BJ (cell line): ENCODE measurements around the gene SPAG16. TPM values are rescaled to one million over a fixed set of nuclear protein-coding genes. Genes with fewer than 3 reads are reported as not detected.

Experiments used
- CTCF ChIA-PET: fragments of 350-600 bp; formaldehyde crosslinking; extraction: SDS; loops from one replicate; lab custom pipeline; 2021; ENCODE audit warnings: antibody characterized with exemption, inconsistent platforms; lab: Yijun Ruan, JAX
- POLR2A ChIA-PET: fragments of 300-600 bp; sonication (Branson Sonifier 250); formaldehyde crosslinking; extraction: SDS; loops from one replicate; lab custom pipeline; 2021; ENCODE audit warnings: antibody characterized with exemption; lab: Charles Lee
- DNase-seq: peaks from one replicate; pipeline ENCODE4 v3.0.0-alpha.2; 2011; ENCODE audit warnings: low read depth
- H3K27me3 ChIP-seq: 2 replicates; pipeline ENCODE4 v1.6.0; 2011; ENCODE audit warnings: low read length; ENCODE audit not compliant: control insufficient read depth, insufficient read depth
- H3K36me3 ChIP-seq: 2 replicates; pipeline ENCODE4 v1.5.1; 2011; ENCODE audit warnings: low read length; ENCODE audit not compliant: control insufficient read depth, insufficient read depth
- H3K4me3 ChIP-seq: 2 replicates; pipeline ENCODE4 v1.5.1; 2011; ENCODE audit warnings: low read depth, mild to moderate bottlenecking, control low read depth, low read length
- polyA plus RNA-seq: library from polyadenylated mRNA; depleted of rRNA; stranded (reverse); fragments of >200 nt; gene quantifications from 2 replicates; pipeline ENCODE4 v1.2.3, GENCODE V29; 2011
- TF ChIP-seq, protein P1 (sequence below): IDR thresholded peaks from 2 replicates; pipeline ENCODE4 v1.5.1; 2011; ENCODE audit warnings: low read depth, mild to moderate bottlenecking, control low read depth, inconsistent platforms, low read length, moderate library complexity; ENCODE audit not compliant: insufficient read depth

Gene SPAG16
- polyA plus RNA-seq, 1 experiment, result 11.0 TPM

DNA sequence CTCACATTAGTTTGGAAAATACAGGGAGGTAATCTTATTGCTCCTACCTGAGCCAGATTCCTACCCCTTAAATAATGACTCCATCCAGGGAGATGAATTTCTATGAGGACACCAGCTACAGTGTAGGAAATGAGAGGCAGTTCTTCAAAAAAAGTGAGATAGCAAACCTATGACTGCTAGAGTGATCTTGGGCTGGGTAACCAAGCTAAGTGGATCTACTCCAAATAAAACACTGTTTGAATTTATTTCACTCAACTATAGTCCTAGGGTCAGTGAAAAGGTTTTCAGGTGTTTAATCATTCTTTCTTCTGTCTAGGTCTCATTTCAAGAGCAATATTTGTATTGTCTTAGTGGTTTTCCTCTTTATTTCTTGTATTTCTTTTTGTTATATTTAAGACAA lies 854.5 kb downstream of the SPAG16 start:
- CTCF ChIA-PET, result no interaction called here
- H3K36me3 ChIP-seq, result no peaks in the 10 kb centered on the region
- POLR2A ChIA-PET, result interaction anchor here (0.6 kb wide), 1 partner anchor 296 kb away, joined by 3 read pairs; no protein-coding TSS in a partner anchor
- no peaks in the 10 kb centered on the region for H3K27me3 ChIP-seq
- DNase-seq, result no peak
- H3K4me3 ChIP-seq, result no peak overlapping the region
- TF ChIP-seq, protein P1, sequence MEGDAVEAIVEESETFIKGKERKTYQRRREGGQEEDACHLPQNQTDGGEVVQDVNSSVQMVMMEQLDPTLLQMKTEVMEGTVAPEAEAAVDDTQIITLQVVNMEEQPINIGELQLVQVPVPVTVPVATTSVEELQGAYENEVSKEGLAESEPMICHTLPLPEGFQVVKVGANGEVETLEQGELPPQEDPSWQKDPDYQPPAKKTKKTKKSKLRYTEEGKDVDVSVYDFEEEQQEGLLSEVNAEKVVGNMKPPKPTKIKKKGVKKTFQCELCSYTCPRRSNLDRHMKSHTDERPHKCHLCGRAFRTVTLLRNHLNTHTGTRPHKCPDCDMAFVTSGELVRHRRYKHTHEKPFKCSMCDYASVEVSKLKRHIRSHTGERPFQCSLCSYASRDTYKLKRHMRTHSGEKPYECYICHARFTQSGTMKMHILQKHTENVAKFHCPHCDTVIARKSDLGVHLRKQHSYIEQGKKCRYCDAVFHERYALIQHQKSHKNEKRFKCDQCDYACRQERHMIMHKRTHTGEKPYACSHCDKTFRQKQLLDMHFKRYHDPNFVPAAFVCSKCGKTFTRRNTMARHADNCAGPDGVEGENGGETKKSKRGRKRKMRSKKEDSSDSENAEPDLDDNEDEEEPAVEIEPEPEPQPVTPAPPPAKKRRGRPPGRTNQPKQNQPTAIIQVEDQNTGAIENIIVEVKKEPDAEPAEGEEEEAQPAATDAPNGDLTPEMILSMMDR, result no peak

DNA sequence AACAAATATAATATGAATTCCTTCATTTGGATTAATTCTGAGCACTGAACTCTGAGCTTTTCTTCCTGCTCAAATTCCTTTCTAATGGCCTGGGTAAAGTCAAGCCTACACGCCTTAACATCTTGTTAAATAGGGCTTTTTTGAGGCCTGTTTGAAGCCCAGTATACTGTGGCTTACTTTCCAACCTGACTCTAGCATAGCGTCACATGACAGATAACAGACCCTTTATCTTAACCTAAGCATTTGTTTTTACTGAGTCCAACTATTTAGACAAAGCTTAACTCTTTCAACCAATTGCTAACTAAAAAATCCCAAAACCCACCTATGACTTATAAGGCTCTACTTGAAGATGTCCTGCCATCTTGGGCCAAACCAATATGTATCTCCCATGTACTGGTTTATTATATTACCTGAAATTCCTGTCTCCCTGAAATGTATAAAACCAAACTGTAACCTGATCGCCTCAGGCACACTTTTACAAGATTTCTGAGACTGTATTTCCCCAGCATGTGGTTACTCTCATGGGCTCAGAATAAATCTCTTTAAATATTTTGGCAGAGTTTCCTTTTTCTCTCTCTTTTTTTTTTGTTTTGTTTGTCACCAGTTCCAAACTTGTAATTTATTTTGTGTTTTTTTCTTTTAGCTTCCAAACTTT lies 855.5 kb downstream of the SPAG16 start:
- Histone ChIP-seq H3K4me3 (no peak overlapping the region), H3K36me3 (no peaks in the 10 kb centered on the region), H3K27me3 (no peaks in the 10 kb centered on the region)
- TF ChIP-seq, protein P1, result no peak
- CTCF ChIA-PET, result no interaction called here
- POLR2A ChIA-PET, result no interaction called here
- peak; percentile 13 for DNase-seq

DNA sequence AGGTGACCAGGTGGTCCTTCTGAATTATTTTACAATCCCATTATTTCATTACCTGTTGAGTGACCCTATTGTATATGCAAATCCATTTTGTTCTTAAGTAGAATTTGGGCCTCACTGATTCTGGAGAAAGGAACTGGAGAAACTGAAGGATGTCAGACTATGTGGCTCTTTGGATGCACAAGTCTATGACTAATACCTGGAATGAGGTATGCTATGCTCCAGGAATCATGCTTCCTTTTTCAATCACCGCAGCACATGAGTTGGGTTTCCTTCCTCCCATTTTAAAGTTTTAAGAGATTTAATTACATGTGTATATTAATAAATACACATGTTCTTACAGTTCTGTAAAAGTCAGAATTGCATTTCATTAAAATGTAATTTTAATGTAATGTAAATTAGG lies 872.7 kb downstream of the SPAG16 start:
- no peaks in the 10 kb centered on the region for H3K27me3 ChIP-seq
- no peak for DNase-seq
- TF ChIP-seq, protein P1, result no peak
- CTCF ChIA-PET, result no interaction called here
- H3K4me3 ChIP-seq, result no peak overlapping the region
- POLR2A ChIA-PET, result no interaction called here
- H3K36me3 ChIP-seq, result no peaks in the 10 kb centered on the region

DNA sequence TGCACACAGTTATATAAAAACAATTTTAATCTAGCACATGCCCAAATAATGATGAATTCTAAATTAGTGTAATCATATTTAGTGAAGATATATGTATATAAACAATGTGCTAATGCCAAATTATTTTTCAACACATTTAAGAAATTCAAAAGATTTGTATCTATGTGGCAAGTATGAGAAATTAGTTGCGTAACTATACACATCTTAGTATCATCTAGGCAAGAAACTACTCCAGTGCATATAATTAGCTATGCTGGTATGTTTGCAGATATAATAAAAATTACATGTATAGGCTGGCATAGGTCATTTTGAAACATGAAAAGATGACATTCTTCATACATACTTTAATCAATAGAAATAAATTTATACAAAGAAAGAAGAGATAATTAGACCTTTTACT lies 874.6 kb downstream of the SPAG16 start:
- CTCF ChIA-PET, result no interaction called here
- H3K27me3 ChIP-seq, result no peaks in the 10 kb centered on the region
- no peak overlapping the region for H3K4me3 ChIP-seq
- H3K36me3 ChIP-seq, result no peaks in the 10 kb centered on the region
- no peak for DNase-seq
- POLR2A ChIA-PET, result no interaction called here
- TF ChIP-seq, protein P1, result no peak

DNA sequence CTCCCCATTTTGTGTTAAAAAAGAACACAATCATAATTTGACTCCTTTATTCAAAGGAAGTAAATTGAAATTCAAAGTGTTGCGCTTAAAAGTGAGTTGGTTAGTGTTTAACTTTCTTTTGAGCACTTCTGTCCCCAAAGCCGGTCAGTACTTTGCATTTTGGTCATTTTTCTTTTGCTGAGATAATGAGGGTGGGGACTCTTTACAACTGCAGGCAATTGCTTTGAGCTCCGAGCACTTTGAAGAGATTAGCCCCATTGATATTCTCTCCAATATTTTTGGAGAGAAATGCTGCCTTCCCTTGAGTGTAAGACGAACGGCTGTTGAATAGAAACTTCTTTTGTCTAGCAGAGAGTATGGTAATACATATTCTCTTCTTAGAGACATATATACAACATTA lies 885.0 kb downstream of the SPAG16 start:
- POLR2A ChIA-PET, result no interaction called here
- CTCF ChIA-PET, result no interaction called here

More for the DNA sequence above, 885.0 kb downstream of the SPAG16 start:
- Histone ChIP-seq H3K4me3 (no peak overlapping the region), H3K36me3 (no peaks in the 10 kb centered on the region), H3K27me3 (no peaks in the 10 kb centered on the region)
- TF ChIP-seq, protein P1, result no peak
- no peak for DNase-seq
